Cardiac muscle cell (in vitro differentiated cells and primary cell): ENCODE measurements around the gene GALNT10. TPM values are rescaled to one million over a fixed set of nuclear protein-coding genes. Genes with fewer than 3 reads are reported as not detected.

ENCODE experiments used
- DNase-seq, 2 donors: peaks; one replicate each; pipeline versions ENCODE4 v3.0.0 to v3.0.0-alpha.2; 2010 to 2017; ENCODE audit warnings: low read depth in 1 of 2, low spot score in 1 of 2
- H3K27ac ChIP-seq: fragments of 200-600 bp; sonication (generic); 2 replicates; pipeline ENCODE4 v1.5.1; 2016
- H3K27me3 ChIP-seq: fragments of 200-600 bp; sonication (generic); 2 replicates; pipeline ENCODE4 v1.6.0; 2016; ENCODE audit warnings: control low read depth
- H3K36me3 ChIP-seq: fragments of 200-600 bp; sonication (generic); 2 replicates; pipeline ENCODE4 v1.5.1; 2016; ENCODE audit warnings: control low read depth
- H3K4me1 ChIP-seq: fragments of 200-600 bp; sonication (generic); 2 replicates; pipeline ENCODE4 v1.8.1; 2017; ENCODE audit warnings: low read depth, mild to moderate bottlenecking, mixed run types
- H3K4me3 ChIP-seq: fragments of 200-600 bp; sonication (generic); 2 replicates; pipeline ENCODE4 v1.5.1; 2016; ENCODE audit warnings: mild to moderate bottlenecking
- H3K9me3 ChIP-seq: fragments of 200-600 bp; sonication (generic); 2 replicates; pipeline ENCODE4 v1.5.1; 2017; ENCODE audit warnings: low read depth, mild to moderate bottlenecking, control low read depth
- CTCF ChIP-seq: IDR thresholded peaks from 2 replicates; pipeline ENCODE4 v1.5.1; 2012; ENCODE audit warnings: low read depth, mild to moderate bottlenecking, low read length
- polyA plus RNA-seq: library from polyadenylated mRNA; unstranded; fragments of >200 nt; fragmentation: Nextera tagmentation; extraction: Ambion mirVana; gene quantifications from 2 replicates; pipeline ENCODE4 v1.2.1, GENCODE V29; 2016
- total RNA-seq: library from RNA; depleted of rRNA; stranded (reverse); fragments of >200 nt; gene quantifications from 2 replicates; pipeline ENCODE4 v1.2.3, GENCODE V29; 2016

The GALNT10 gene
- total and polyA plus RNA-seq, 2 experiments from 2014 or later: 8.2 TPM

GRCh38 chr5:154267516-154267915, 77.0 kb downstream of the GALNT10 start:
- H3K27me3 ChIP-seq: no peaks in the 10 kb centered on the region
- no peaks in the 10 kb centered on the region for H3K9me3 ChIP-seq
- H3K36me3 ChIP-seq: no peaks in the 10 kb centered on the region
- H3K27ac ChIP-seq: no peak overlapping the region
- TF ChIP-seq CTCF: no peak
- no peak overlapping the region for H3K4me3 ChIP-seq
- no peak for DNase-seq
- H3K4me1 ChIP-seq: no peaks in the 10 kb centered on the region

DNA sequence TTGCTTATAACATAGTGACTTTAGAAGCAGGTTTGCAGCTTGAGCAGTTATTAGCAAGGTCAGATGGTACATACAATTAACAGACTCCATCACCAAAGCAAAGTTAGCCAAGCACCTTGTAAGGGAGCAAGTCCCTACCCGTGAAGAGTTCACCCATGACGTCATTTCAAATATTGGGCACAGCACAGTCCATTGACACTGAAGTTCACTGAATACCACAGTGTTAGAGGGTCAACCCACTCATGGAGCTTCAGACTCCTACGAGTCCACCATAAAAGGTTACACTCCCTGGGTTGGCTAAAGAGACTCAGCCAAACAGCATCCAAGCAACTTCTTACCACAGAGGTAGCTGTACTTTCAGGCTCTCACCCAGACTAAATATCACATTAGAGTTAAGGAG, 77.5 kb downstream of the GALNT10 start:
- no peaks in the 10 kb centered on the region for H3K4me1 ChIP-seq
- no peaks in the 10 kb centered on the region for H3K36me3 ChIP-seq
- H3K4me3 ChIP-seq: no peak overlapping the region
- TF ChIP-seq CTCF: no peak
- H3K27me3 ChIP-seq: no peaks in the 10 kb centered on the region
- H3K27ac ChIP-seq: no peak overlapping the region
- DNase-seq: no peak
- no peaks in the 10 kb centered on the region for H3K9me3 ChIP-seq

GRCh38 chr5:154269414-154269813, 78.9 kb downstream of the GALNT10 start:
- no peak for DNase-seq
- H3K4me1 ChIP-seq: no peaks in the 10 kb centered on the region
- H3K27me3 ChIP-seq: no peaks in the 10 kb centered on the region
- no peak overlapping the region for H3K27ac ChIP-seq
- H3K9me3 ChIP-seq: no peaks in the 10 kb centered on the region
- no peak overlapping the region for H3K4me3 ChIP-seq
- no peak for TF ChIP-seq CTCF
- H3K36me3 ChIP-seq: no peaks in the 10 kb centered on the region

DNA sequence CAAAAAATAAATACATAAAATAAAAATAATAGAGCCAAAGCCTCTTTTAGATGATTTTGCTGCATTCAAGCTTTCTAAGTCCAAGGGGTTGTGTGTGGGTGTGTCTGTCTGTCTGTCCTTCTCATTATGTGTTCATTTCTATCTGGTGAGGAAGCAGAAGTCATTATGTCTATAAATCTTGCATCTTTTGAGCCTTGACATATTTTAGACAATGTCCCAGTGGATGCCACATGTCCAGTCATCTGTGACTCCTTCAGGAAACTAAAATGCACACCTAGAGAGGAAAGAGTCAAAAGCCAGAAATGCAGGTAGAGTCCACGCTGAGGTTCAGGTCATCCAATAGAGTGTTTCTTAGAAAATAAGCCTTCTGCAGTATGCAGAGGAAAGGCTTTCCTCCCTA, 80.9 kb downstream of the GALNT10 start:
- no peak for TF ChIP-seq CTCF
- Histone ChIP-seq H3K27ac (no peak overlapping the region), H3K9me3 (no peaks in the 10 kb centered on the region), H3K27me3 (no peaks in the 10 kb centered on the region), H3K36me3 (no peaks in the 10 kb centered on the region), H3K4me3 (no peak overlapping the region), H3K4me1 (peaks cover 5% of the 10 kb centered on the region)
- no peak for DNase-seq

DNA sequence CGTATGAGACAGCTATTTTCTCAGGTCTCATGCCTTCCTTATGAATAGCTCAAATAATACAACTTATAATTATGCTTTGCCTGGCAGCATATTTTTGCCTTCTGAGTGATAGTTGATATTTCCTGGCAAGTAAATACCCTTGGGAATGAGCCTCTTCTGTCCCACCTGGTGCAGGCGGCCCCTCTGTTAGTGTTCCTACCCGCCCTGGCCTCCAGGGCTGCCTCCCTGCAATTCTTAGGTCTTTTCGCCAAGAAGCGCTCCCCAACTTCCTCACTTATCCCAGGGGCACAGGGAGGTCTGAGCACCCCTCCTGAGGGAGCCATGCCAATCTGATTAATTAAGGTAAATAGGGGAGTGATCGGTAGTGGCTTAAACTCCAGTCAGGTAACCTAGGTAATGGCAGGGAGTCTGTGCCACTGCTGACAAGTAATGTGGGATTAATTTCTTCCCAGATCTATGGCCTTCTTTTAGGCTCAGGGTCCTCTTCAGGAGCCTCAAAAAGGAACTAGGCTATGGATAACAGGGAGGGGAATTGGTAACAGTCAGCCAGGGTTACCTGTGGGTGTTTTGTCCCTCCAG, 81.5 kb downstream of the GALNT10 start:
- Histone ChIP-seq H3K4me1 (peaks cover 11% of the 10 kb centered on the region), H3K36me3 (no peaks in the 10 kb centered on the region), H3K27ac (no peak overlapping the region), H3K9me3 (no peaks in the 10 kb centered on the region), H3K4me3 (no peak overlapping the region), H3K27me3 (no peaks in the 10 kb centered on the region)
- no peak for TF ChIP-seq CTCF
- no peak for DNase-seq

DNA sequence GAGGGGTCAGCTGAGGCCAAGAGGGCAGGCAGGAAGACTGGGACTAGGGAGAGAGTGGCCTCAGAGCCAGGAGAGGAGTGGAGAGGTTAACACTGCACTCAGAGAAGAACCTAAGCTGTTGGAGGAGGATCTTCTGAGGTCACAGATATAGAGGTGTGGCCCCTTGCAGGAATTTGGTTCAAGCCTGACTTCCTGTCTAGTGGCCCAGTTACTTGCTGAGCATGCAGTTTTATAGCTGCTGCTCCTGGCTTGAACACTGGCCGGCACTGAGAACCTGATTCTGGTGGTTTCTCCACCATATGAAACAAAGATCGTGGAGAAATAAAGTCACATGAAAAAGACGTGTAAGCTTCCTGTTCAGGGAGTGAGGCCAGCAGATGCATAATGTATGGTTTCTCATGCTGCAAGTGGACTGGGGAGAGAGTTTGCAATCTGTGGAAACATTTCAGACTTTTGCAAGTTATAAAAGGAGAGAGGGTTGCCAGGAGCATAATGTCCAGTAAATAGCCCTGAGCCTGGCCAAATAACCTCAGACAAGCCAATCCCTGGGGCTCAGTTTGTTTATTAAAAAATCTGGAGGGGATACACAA, 82.6 kb downstream of the GALNT10 start:
- no peak for TF ChIP-seq CTCF
- Histone ChIP-seq H3K27me3 (no peaks in the 10 kb centered on the region), H3K9me3 (no peaks in the 10 kb centered on the region), H3K27ac (no peak overlapping the region), H3K4me1 (peaks cover 14% of the 10 kb centered on the region), H3K4me3 (no peak overlapping the region), H3K36me3 (no peaks in the 10 kb centered on the region)
- DNase-seq: peak in 1 of 2 donors; percentile 78
